GM19395 (cell line): ENCODE results near the gene TXNDC11.

Experiments
- ATAC-seq: cut with Tn5 transposase; IDR thresholded peaks from one replicate; pipeline ENCODE4 v1.9.1; 2021; ENCODE audit warnings: mild to moderate bottlenecking, moderate library complexity; ENCODE audit not compliant: unreplicated experiment

TXNDC11 gene

DNA sequence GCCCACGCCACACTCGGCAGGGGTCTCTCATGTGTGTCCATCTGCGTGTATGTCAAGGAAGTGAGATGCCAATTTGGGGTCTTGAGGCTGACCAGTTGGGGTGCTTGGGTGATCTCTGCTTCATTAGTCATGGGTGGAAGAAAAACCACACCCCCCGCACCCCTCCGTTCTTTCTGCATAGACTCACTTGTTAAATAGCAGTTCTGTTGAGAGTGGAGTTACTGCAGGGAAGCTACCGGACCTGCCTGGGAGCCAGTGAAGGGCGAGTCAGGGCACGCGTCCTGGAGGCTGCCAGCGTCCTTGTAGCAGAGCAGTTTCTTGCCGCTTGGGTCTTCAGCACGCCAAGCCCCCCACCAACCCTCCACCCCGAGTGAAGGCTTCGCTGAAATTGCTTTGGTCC lies 65.9 kb downstream of the TXNDC11 start:
- no peak for ATAC-seq

DNA sequence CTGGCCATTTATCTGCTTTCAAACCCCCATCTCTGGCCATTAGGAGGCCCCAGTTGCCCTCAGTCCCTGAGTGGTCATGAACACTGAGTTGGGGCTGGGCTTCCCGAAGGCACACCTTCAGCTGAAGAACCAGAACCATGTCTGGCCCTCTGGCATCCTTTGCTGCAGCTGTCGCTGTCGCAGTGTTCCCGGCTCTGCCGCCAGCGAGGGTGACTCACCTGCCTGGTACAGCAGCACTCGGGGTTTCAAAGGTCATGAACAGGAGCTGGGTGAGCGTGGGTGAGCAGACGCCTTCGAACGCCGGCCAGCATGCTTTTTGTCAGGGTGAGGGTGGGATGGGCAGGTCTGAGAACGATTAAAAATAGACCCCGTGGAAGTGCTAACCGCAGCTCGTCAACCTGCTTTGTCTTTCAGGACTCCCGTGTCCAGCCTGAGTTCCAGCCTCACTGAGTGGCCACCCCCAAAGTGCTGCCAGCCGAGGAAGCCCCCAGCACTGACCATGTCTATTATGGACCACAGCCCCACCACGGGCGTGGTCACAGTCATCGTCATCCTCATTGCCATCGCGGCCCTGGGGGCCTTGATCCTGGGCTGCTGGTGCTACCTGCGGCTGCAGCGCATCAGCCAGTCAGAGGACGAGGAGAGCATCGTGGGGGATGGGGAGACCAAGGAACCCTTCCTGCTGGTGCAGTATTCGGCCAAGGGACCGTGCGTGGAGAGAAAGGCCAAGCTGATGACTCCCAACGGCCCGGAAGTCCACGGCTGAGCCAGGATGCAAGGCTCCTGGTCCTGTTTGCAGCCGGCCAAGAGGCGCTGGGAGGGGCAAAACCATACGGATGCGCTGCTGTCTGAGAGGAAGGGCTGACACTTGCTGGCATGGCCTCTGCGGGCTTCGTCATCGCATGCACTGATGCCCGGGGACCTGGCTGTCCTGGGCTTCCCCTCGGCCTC lies 66.8 kb downstream of the TXNDC11 start:
- ATAC-seq = no peak

DNA sequence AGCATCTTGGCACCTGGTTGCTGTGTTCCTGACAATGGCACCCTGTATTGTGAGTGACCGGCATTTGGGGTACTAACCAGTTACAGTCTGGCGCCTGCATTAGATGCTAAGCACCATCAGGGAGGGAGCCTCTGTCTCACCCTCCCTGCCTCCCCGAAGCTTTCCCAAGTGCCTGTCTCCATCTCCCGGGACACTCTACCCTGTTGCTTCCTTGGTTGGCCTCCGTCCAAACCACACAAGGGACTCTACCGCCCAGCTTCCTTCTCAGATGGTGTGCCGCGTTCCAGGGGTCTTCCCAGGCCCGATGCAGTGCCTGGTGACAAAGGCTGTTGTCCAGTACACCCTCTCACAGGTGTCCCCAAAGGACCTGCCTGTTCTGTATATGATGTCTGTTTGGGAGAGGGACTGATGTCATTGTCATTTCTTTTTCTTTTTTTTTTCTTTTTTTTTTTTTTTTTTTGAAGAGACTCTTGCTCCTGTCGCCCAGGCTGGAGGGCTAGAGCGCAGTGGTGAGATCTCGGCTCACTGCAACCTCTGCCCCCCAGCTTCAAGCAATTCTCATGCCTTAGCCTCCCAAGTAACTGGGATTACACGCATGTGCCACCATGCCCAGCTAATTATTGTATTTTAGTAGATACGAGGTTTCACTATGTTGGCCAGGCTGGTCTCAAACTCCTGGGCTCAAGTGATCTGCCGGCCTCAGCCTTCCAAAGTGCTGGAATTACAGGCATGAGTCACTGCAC lies 67.7 kb downstream of the TXNDC11 start:
- no peak for ATAC-seq

DNA sequence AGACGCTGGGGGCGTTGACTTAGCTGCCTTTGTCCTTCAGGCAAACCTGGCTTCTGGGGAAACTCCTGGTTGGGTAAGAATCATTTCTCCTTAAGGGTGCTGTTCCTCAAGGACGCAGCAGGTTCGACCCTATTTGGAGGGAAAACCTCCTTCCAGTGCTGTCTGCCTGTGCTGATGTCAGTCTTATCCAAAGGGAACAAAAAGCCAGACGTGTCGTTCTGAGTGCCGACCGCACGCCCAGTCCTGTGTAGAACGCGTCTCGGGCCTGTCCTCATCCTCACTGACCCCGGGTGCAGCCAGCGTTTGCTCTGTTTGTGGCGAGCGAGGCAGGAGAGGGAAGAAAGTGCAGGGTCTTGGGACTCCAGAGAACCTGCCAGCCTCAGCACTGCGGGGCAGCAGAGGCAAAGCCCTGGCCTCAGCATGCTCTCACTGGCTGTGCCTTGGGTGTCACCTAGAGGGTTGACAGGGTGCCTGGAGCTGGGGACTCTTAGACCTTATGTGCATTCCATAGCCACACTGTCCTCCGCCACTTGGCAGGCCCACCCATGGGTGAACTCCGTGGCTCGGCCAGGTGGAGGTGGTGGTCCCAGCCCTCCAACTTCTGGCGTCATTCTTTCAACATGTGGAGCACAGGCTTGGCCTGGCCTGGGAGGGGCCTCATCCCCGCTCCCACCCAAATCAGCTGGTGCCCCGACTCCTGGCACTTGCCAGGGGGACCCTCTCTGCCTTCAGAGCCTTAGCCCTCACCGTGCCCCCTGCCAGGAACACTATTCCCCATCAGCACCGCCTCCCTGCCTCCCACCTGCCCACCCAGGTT lies 68.4 kb downstream of the TXNDC11 start:
- ATAC-seq = no peak

DNA sequence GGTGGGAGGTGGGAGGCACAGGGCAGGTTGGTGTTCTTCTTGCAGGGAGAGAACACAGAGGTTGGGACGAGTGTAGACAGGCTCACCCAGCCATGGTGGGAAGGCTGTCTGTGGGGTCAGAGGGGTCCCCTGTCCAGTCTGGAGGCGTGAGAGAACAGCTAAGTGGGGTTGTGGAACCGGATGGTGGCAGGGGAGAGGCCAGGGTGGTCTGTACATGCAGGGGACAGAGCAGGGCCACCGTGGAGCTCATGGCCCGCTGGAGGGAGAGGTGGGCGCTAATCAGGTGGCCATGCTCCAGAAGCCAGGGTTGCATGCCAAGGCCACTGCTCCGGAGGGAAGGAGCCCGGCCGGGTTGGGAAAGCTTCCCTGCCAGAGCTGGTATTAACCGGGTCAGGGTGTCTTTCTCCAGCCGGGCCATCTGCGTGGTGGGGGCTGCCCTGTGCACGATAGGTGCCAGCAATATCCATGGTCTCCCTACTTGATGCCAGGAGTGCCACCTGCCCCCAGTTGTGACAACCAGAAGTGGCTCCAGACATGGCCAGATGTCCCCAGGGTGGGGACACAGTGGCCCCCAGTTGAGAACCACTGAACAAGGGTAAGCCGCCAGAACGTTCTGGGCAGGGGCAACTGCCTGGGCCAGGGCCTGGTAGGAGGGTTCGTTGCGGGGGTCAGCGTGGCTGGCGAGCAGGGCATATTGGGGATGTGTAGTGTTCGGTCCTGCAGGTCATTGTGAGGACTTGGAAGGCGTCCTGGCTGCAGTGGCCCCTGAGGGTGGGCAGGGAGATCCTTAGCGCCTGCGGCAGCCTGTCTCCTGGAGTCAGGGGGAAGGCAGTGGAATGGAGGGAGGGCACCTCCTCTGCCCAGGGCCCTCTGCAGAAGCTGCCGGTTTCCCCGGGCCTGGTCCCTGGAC lies 69.3 kb downstream of the TXNDC11 start:
- no peak for ATAC-seq

DNA sequence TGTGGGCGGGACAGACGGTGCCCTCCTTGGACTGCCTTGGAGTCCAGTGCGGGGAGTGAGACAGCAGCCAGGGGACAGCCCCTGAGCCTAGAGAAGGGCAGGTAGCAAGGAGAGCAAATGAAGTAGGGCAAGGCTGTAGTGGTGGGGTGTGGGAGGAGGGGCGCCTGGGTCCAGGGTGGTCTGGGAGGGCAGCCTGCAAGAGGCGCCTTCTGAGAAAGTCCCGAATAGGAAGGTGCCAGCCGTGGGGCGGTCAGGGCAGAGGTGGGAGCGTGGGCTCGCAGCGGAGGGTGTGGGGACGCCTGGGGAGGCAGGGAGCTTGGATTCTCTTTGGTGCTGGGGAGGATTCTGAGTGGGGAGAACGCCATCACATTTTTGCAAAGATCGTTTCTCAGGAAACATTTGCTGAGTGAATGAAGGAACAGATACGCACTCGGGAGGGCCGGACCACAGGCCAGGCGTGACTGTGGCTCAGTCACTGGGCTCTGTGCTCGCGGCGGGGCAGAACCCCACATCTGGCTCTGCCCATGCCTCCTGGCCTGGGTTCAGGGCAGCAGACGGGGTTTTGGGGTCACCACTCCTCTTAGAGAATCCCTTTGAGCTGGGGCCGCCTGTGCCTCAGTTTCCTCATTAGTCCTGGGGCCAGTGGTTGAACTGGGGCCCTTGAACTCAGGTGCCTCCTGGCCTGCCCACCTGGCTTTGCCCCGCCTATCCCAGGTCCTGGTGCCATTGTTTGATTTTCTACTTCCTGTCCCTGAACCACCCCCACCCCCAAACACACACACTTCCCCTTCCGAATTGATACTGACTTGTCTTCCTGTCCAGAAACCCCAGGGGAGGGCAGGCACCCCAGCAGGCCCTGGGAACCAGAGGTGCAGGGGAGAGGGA lies 70.2 kb downstream of the TXNDC11 start:
- no peak for ATAC-seq

DNA sequence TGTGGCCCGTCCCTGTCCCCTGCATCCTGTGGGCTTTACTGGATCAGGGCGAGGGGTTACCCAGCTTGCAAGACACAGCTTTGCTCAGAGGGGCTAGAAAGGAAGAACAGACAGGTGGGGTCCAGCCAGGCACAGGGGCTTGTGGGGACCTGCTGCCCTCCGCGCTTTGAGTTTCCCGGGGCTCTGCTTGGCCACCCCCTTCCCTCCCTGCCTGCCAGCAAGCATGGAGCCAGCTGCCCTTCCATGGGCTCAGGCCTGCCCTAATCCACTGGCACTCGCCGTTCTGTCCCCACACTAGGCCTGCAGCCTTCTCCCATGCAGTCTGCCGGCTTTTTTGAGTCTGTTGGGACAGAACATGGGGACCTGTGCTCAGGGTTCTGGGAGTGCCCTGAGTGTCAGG lies 71.0 kb downstream of the TXNDC11 start:
- ATAC-seq = no peak

DNA sequence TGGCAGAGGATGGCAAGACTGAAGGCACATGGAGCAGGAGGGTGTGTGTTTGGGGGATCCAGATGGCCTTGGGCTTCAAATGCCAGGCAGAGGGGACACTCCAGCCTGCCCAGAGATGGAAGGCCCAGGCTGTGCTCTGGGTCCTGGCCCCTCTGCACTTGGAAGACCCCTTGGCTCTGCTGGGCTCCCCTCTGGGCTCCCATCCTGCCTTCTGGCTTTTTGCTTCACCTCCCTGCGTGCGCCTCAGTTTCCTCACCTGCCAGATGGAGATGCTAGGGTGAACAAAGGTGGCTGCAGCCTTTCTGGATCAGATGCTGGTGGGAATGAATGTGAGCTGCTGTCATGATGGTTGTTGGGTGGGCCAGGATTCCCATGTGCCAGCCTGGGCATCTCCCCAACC lies 71.4 kb downstream of the TXNDC11 start:
- no peak for ATAC-seq

DNA sequence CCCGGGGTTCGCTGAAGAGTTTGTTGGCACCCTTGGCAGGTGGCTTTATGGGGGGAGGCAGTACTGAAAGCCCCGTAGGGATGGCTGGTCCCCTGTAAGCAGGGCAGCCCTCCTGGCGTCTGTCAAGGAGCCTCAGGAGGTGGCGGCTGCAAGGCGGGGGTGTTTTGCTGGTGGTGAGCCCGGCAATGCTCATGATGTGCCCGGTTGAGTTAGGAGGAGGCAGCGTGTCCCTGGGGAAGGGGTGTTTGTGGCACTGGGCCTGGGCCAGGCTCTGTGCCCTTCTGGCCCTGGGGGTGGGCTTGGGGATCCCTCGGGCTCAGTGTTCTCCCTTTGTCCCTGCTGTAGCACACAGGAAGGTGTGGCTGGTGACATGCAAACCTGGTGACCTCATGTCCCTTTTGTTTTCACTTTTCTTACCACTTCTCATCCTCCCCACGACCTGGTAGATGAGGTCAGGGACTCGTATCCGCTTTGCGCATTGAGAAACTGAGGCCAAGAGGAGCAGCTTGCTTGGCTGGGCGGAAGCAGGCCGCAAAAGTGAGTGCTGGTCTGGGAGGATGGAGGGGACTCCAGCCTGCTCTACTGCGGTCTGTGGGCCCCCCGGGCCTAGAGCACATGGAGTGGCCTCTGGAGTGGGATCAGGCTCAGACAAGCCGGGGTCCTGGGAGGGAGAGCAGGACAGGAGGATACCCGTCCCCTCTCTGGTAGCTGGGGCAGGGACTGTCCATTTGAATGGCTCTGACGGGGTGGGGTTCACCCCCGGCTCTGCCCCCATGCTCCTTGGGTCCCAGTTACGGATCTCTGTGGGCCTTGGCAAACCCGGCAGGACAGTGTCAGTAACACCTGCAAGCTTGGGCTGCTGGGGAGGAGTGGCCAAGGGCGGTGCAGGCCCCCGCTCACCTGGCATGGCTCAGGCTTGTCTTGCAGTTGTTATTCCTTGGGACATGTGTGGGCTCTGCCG lies 72.2 kb downstream of the TXNDC11 start:
- ATAC-seq = no peak

DNA sequence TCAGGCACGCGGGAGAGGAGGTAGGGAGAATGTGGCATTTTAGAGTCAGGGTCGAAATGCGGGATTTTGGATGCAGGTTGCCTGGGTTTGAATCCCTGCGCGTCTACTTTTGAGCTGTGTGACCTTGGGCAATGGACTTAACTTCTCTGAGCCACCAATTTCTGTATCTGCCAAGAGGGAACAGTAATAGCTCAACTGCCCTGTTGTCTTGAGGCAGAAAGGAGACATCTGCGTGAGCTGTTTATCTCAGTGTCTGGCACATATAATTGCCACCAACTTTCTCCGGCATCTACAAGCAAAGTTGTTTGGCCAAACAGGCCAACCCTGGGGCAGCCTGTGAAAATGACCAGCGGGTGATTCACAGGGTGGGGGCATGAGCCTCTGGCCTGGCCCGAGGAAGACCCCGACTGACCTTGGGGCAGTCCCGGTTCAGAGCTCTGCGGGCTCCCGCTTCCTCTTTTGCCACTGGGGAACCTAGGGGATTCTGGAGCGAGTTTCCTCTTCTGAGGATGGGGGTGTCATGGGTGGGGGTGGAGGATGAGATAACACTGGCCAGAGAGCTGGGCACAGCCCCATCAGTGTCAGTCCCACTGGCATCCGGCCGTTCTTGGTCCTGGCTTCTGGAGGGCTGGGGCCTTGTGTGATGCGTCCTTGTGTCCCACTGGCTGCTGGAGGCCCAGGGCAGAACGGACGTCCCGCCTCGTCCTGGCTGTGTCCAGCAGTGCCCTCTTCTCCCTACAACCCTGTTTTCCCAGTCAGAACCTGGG lies 73.1 kb downstream of the TXNDC11 start:
- no peak for ATAC-seq

DNA sequence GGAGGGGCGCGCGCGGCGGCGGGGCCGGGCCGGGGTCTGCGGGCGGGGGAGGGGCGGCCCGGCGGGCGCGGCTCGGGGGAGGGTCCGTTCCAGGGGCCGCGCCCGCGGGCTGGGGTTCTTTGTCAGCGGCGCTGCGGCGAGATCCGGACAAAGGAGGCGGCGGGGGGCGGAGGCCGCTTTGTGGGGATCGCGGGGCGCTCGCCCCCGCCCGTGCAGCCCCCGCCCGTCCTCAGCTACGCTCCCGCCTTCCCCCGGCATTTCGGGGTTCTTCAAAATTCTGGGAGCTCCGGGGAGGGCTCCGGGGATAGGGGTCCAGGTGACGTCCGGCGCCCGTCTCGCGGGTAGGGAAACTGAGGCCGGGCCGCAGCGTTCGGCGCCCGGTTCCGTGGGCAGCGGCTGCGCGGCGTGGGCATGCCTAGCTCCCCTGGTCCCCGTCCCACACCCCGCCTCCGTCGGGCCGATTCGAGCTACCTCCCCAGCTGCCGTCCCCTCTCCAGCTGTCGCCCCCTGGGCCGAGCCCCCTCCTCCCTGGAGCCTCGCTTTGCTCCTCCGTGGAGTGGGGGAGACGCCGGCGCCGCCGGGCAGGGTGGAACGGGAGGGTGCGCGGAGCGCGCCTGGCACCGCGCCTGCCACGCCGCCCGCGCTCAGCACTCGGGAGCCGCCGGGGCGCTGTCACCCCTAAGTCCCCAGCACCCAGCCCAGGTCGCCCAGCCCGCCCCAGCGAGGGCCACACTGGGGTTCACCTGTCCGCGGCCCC lies 73.9 kb downstream of the TXNDC11 start:
- no peak for ATAC-seq

DNA sequence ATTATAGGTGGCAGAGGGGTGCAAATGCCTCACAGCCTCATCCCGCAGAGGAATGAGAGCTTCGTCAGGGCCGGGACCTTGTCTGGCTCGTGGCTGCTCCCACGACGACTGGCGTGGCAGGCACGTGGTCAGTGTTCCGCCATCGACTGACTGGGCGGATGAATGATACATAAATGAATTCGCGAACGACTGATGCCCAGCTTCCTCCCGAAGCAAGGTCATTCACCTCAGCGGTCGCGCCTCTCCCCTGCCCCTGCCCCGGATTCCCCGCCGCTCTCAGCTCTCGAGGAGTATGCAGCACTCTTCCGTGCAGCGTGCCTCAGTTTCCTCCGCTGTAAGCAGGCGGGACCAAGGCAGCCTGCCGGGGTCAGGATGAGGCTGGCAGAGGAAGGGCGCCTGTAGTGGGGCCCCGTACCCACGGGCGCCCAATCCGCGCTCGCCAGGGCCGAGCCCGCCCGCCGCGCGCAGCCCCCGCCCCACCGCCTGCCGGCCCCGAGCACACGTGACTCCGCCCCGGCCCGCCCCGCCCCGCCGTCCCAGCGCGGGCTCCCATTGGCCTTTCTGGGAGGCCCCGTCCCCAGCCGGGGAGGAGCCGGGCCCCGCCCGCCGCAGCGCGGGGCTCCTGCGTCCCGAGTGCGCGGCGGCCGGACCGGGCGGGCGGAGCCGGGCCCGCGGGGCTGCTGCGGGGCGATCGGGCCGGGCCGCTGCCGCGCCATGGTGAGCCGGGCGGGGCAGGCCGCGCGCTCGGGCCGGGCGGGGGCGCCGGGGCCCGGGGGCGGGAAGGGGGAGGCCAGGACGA lies 74.6 kb downstream of the TXNDC11 start, which contains the start of gene SNN:
SNN (plus strand) TSS at position 632 of the 799 bp plus-strand sequence. CDS start 7,605 bp downstream, outside the sequence.
- peak; percentile 40 for ATAC-seq

DNA sequence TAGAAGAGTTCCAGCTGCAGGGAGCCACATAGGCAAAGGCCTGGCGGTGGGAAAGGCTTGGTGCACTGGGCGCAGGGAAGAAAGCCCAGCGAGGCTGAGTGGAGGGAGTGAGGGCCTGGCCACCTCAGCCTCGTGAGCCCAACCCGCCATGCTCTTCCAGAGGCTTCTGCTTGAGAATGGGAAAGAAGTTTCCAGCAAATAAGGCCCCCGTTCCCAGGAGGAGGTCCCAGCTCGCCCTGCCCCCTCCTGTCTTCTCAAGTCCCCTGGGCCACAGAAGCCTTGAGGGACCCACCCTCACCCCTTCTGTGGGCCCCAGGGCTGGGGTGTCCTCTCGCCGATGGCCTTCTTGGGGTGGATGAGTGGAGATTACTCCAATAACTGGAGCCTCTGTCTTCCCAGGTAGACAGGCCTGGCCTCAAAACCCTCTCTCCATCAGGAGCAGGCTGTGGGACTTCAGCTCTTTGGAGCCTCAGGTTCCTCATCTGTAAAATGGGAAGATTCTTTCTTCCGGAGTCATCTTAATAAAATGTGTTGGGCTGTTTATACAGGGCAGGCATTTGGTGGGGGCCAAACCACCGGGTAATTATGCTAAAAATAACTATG lies 75.3 kb downstream of the TXNDC11 start:
- ATAC-seq = no peak

DNA sequence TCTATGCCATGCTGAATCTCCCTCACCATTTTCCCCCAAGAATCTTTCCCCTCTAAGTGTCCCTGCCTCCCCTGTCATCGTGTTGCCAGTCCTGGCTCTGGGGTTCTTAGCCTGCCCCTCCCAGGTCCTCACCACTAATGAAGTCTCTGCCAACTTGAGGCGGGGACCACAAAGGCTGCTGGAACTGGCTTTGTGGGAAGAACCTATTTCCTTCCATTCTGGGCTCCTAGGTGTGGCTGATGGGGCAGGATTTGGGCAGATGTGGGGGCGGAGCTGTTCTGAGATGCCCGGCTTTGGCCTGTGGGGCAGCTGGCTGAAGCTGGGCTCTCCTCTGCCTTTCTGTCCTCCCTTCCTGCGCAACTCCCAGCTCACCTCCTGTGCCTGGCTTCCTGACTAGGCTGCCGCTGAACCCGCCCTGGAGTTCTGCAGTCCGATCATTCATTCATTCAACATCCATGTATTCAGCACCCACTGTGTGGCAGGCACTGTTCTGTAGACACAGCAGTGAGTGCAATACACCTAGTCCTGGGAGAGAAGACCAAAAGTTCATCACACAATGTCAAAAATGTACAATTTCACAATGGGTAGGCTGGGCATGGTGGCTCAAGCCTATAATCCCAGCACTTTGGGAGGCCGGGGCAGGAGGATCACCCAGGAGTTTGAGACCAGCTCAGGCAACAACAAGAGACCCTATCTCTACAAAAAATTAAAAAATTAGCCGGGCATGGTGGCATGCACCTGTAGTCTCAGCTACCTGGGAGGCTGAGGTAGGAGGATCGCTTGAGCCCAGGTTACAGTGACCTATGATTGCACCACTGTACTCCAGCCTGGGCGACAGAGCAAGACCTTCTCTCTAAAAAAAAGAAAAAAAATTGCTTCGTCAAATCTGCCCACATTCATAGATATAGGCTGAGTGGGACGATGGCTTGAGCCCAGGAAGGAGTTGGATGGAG lies 76.3 kb downstream of the TXNDC11 start:
- ATAC-seq = no peak
